ENCODE results near the gene RACK1.

RACK1 gene

GRCh38 chr5:181233801-181234454 is 9.8 kb downstream of the RACK1 start:
- DNase-seq (ENCODE audit: low read depth in 3 of 3): no peak

- no peak for DNase-seq (ENCODE audit: low read depth in 3 of 3)
These were observed 10.5 kb downstream of the RACK1 start for GRCh38 chr5:181233088-181233800.

- DNase-seq (ENCODE audit: low read depth in 3 of 3): no peak
These were observed 11.1 kb downstream of the RACK1 start for GRCh38 chr5:181232593-181232992.

GRCh38 chr5:181231432-181231831 is 12.3 kb downstream of the RACK1 start:
- DNase-seq (ENCODE audit: low read depth in 3 of 3): no peak

- DNase-seq (ENCODE audit: low read depth in 3 of 3): no peak
These were observed 13.2 kb downstream of the RACK1 start for GRCh38 chr5:181230551-181230950.

GRCh38 chr5:181229996-181230395 is 13.7 kb downstream of the RACK1 start:
- no peak for DNase-seq (ENCODE audit: low read depth in 3 of 3)

GRCh38 chr5:181224390-181225229 is 19.1 kb downstream of the RACK1 start:
- DNase-seq (ENCODE audit: low read depth in 3 of 3): no peak

GRCh38 chr5:181223729-181224389 is 19.8 kb downstream of the RACK1 start:
- DNase-seq (ENCODE audit: low read depth in 3 of 3): no peak

GRCh38 chr5:181223058-181223728 is 20.5 kb downstream of the RACK1 start, which contains the start of gene TRIM41:
Gene TRIM41, plus strand, starts transcription at chr5:181223281. Its CDS starts 719 bp downstream, at chr5:181224000.
- peak; percentile 91 to 95 (median 95) for DNase-seq (ENCODE audit: low read depth in 3 of 3)

- DNase-seq (ENCODE audit: low read depth in 3 of 3): no peak
These were observed 21.1 kb downstream of the RACK1 start for GRCh38 chr5:181222630-181223057.

GRCh38 chr5:181221792-181222629 is 21.7 kb downstream of the RACK1 start:
- DNase-seq (ENCODE audit: low read depth in 3 of 3): peak; percentile 96 to 99 (median 96)

GRCh38 chr5:181221105-181221791 is 22.5 kb downstream of the RACK1 start:
- DNase-seq (ENCODE audit: low read depth in 3 of 3): no peak

- DNase-seq (ENCODE audit: low read depth in 3 of 3): no peak
These were observed 23.6 kb downstream of the RACK1 start for GRCh38 chr5:181220178-181220515.

GRCh38 chr5:181219262-181220177 is 24.2 kb downstream of the RACK1 start:
- DNase-seq (ENCODE audit: low read depth in 3 of 3): no peak

GRCh38 chr5:181218795-181219124 is 24.9 kb downstream of the RACK1 start:
- no peak for DNase-seq (ENCODE audit: low read depth in 3 of 3)

- DNase-seq (ENCODE audit: low read depth in 3 of 3): no peak
These were observed 26.0 kb downstream of the RACK1 start for GRCh38 chr5:181217803-181218062.

GRCh38 chr5:181217111-181217802 is 26.4 kb downstream of the RACK1 start:
- peak in 1 of 3 experiments; percentile 36 for DNase-seq (ENCODE audit: low read depth in 3 of 3)

Data from stimulated activated CD4-positive, alpha-beta T cell treated with anti-CD3 and anti-CD28 coated beads, TNF-alpha, amount 100 ng/mL, for 4 hours (primary cell).